Non-pigmented ciliary epithelial cell (primary cell): ENCODE data around the gene DCD.
"Not testable (repeated sequence)": the region's sequence is repeated elsewhere in the genome, so short reads cannot be mapped to it uniquely, and the experiment has no call there.

Experiments
- DNase-seq: peaks from one replicate; pipeline ENCODE4 v3.0.0-alpha.2; 2010; ENCODE audit warnings: low read depth

DCD gene

DNA sequence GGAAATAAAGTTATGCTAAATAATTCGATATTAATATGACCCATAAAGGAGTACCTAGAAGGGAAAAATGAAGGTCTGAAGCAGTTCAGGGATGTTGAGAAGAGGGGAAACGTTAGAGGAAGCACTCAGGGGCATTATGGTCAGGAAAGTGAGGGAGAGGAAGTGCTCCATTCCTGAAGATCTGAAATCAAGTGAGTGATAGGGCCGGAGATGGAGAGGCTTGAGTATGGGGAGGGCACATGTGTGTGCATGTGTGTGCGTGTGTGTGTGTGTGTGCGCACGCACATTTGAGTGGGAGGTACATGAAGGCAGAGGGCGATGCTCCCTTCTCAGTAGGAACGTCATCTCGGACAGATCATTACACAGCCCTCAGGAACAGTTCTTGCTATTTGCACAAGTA is 4.9 kb upstream of the DCD start:
- no peak for DNase-seq

DNA sequence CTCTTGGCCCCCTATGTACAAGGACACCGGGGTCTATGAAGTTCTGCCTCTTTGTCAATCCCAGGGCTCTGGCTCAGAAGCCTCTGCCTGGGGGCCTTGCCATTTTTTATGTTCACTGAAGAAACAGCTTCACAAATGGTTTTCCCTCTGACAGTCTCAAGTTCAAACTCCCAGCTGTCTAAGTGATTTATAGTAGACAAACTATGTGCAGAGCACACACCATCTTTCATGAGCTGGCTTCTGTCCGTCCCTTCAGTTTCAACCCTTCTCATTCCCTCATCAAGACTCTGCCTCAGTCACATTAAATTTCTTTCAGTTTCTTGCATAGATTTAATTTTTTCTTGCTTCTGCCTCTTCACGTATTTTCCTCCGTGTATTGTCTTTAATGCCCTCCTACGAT is 2.7 kb upstream of the DCD start:
- DNase-seq, result no peak

DNA sequence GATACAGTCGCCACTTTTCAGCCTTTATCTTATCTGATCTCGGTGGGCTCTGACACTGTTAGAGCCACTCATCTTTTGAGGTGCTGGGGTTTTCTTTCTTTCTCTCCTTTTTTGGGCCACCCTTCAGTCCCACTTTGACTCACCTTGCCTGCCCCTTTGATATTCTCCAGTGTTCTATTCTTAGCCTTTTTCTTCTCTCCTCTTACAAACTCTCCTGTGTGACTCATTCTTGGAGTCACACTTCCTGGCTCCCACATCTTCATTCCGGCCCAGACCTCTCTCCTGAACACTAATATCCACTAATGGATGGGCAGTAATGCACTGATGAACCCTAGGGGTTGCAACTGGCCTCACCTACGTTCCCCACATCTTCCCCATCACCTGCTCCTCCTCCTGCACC is 2.2 kb upstream of the DCD start:
- DNase-seq, result no peak

DNA sequence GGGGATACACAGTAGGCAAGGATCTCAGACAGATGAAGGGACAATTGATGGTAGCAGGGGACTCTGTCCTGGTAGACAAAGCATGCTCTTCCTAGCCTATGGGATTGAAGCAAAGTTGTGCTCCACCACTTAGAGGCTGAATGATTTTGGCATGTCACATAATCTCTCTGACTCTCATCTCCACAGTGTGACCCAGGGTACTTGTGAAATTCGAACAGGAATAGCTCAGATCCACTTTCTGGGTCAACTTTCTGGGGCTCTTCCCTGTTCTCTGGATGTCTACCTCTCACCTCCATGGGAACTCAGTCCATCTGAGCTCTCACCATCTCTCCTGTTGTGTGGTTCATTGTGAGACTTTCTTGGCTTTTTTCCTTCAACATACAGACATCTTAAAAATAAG is 1.7 kb upstream of the DCD start:
- no peak for DNase-seq

DNA sequence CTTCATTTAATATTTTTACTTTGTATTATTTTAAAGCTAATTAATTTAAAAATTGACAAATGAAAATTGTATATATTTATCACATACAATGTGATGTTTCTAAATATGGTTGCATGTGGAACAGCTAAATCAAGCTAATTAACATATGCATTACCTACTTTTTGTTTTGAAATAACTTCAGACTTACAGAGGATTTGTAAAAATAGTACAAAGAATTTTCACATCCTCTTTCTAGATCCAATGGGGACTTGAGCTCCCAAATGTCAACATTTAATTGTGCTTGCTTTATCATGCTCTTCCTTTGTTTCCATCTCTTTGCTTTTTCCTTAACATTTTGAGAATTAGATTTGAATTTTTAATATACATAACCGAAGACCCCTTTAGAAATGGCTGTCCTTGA is 6.6 kb downstream of the DCD start:
- DNase-seq, result no peak

DNA sequence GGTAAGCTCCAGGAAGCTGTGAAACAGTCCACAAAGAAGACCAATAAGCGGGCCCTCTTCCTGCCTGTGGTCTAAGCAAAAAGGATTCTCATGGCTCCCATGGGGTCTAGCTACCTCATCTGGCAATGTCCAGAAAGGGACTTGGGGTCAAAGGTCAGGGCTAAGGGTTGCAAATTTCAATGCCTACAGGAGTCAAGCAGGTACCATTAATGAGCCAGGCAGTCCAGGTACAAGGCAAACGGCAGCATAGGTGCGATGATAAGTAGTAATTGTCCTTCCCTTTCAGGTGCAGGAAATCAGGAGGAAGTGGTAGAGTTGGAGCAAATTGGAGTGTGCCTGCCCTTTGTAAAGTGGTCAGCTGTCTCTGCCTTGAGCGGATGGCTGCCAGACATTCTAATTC is 7.1 kb downstream of the DCD start:
- no peak for DNase-seq

DNA sequence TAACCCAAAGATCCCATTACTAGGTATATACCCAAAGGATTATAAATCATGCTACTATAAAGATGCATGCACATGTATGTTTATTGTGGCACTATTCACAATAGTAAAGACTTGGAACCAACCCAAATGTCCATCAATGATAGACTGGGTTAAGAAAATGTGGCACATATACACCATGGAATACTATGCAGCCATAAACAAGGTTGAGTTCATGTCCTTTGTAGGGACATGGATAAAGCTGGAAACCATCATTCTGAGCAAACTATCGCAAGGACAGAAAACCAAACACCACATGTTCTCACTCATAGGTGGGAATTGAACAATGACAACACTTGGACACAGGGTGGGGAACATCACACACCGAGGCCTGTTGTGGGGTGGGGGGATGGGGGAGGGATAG is 9.1 kb downstream of the DCD start:
- not testable (repeated sequence) for DNase-seq

DNA sequence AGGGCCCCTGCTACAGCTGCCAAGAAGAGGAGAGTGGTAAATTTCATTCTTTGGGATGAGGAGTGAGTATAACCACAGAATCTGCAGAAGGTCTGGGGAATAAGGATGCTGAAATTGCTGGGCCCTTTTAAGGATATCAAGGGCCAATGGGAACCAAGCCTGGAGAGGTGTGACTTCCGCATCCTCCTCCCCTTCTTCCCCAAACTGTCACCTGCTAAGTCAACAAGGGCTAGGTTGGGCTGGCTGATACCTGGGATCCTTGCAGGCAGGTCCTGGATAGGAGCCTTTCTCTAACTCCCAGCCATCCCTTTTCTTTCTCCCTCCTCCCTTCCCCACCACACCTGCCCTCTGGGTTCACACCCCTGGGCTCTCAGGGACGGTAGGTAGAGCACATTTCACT is 13.4 kb downstream of the DCD start, which contains the start of gene LACRT:
Gene LACRT, minus strand, starts transcription at position 101 of the 400 bp plus-strand sequence. Its CDS starts 54 bp downstream, at position 47.
- no peak for DNase-seq

DNA sequence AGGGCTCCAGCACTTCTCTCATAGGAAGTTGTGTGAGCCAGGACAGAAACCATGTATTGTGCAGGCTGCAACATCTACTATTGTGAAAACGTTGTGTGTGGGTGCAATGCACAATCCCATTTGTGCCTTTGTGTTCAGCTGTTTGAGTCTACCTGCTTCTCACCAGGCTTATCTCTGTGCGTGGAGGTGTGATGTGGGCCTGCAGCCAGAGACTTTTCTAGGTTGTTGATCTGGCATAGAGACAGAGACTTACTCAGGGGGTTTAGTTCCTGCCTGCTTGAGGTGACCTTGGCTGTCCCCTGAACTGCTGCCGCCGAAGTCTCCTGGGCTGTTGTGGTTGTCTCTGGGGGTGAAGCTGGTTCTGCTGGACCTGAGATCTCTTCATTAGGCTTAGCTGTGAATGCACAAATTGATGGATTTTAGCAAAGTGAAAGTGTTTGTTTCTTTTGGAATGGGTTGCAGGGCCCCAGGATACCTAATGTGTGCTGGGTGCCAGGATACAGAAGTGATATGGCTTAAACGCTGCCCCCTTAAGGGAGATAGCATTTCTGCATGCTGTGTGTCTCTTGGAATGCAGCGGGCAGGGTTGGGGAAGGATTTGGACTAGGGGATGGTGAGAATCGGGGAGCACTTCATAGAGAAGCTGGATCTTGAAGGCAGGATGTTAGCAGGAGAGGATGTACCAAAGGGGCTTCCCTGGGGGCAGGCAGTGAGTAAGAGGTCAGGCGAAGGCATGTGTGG is 16.0 kb downstream of the DCD start:
- DNase-seq, result no peak

DNA sequence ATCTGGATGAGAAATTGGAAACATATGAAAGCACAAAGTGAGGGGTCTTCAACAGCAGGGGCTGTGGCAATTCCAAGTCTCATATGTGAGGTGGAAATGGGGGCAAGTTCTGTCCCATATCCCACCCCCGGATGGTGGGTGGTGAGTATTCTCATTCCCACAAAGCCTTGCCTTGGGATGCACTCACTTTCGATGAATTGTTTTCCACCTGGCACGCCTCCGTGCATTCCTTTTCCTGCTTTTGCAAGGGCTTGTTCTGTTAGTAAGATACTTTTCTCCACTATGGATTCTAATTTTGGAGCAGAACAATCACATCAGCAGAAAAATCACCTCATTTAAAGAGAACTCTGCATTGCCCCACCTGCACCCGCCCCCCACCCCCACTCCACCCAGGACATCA is 16.6 kb downstream of the DCD start:
- no peak for DNase-seq

DNA sequence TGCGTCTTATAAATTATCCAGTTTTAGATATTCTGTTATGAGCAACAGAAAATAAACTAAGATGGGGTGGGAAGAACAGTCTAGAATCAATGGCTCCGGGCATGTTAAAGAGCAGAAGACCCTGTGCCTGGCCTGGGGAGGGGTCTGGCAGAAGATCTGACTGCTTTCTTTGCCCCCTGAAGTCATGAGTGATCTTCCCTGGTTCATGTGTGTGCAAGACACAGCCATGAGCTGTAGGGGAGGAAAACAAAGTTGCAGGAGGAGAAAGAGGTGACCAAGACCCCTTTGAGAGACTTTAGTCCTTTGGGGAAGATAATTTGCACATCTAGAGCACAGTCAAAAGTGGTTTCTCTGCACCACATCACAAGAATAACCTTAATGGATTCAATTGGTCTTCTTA is 18.2 kb downstream of the DCD start:
- no peak for DNase-seq

DNA sequence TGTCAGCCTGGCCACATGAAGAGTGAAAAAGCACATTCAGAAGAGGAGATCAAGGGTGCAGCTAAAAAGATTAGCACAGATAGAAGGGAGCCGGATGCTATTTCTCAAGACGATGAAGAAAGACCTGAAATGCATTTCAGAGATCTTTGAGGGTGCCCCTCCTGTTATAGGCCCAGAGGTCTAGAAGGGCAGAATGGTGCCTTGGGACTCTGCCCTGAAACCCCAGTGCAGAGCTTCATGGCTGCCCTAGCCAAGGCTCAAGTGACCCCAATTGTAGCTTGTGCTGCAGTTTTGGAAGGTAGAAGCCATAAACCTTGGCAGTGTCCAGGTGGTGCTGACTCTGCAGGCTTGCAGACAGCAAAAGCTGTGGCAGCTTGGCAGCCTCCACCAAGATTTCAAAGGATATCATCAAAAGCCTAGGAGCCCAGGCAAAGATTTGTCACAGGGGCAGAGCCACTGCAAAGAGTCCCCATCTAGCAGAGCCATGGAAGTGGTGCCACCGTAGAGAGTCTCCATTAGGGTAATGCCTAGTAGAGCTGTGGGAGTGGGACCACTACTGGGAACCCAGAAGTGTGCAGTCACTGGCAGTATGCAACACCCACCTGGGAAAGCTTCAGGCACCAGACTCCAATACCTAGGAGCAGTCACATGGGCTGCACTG is 19.8 kb downstream of the DCD start:
- DNase-seq, result no peak

DNA sequence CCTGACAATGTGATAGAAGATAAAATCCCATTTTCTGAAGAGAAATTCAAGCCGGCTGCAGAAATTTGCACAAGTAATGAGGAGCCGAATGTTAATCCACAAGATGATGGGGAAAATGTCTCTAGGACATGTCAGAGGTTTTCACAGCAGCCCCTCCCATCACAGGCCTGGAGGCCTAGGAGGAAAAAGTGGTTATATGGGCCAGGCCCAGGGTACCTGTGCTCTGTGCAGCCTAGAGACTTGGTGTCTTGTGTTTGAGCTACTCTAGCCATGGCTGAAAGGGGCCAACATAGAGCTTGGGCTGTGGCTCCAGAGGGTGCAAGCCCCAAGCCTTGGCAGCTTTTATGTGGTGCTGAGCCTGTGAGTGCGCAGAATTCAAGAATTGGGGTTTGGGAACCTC is 20.9 kb downstream of the DCD start:
- no peak for DNase-seq

DNA sequence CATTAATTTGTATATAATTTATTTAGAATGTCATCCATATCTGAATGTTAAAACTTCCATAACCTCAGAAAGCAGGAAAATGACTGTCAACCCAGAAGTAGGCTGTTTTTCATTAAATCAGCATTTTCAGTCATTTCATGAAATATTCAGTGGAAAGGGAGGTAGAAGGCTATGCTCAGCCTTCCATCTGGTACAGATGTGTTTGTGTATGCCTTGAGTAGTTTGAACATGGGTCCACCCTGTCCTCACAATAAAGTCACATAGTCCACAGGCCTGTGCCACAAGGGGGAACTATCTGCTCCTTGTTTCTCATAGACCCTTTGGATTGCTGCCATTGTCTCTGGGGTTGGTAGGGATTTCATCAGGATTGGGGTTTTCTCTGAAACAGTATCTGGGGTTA is 22.6 kb downstream of the DCD start:
- DNase-seq, result no peak

DNA sequence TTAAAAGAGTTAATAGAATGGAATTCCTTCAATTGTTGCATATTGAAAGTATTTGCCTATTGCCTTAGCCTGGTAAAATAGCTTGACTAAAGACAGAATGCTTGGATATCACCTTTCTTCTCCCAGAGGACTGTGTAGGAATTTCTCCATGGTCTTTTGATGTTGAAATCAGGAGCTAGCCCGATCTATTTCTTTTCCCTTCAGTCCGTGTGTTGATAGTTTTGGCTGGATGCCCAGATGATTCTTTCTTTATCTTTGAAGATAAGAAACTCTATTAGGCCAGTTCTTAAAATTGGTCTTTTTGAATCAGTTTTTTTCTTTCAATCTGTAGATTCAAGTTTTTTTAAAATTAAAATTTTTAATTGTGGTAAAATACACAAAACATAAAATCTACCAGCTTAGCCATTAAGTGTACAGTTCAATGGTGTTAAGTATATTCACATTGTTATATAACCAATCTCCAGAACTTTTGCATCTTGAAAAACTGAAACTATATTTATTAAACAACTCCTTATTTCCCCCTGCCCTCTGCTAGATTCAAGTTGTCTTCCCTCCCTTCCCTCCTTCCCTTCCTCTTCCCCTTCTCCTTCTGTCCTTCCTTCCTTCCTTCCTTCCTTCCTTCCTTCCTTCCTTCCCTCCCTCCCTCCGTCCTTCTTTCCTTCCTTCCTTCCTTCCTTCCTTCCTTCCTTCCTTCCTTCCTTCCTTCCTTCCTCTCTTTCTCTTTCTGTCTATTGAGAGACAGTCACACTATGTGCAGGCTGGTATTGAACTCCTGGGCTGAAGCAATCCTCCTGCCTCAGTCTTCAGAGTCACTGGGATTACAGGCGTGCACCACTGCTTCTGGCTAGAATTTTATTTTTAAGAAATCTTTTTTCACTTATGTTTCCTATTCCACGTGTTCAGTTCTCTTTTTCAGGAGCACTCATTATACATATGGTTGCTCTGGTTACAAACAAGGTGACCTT is 23.6 kb downstream of the DCD start:
- no peak for DNase-seq

DNA sequence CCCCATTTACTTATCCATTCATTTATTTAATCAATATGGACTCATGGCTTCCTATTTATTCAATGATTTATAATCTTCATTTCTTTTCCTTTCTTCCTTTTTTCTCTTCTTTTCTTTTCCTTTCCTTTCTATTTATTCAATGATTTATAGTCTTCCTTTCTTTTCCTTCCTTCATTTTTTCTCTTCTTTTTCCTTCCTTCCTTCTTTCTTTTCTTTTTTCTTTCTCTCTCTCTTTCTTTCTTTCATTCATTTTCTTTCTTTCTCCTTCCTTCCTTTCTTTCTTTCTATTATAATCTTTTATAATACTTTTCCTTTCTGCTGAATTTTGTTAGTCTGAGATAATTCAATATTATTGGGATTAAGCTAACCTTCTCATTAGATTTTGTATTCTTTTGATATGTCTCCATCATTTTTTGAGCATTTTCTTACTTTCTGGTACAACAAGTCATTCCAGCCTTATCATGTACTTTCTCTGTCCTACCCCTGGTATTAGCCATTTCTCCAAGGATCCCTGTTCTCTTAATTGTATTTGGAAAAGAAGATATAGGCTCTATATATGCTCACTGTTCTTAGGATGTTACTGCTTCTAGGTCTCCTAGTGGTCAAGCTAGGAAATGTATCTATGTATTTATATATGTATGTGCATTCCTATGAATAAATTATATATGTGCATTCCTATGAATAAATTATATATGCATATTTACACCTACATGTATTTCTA is 25.5 kb downstream of the DCD start:
- DNase-seq, result no peak

DNA sequence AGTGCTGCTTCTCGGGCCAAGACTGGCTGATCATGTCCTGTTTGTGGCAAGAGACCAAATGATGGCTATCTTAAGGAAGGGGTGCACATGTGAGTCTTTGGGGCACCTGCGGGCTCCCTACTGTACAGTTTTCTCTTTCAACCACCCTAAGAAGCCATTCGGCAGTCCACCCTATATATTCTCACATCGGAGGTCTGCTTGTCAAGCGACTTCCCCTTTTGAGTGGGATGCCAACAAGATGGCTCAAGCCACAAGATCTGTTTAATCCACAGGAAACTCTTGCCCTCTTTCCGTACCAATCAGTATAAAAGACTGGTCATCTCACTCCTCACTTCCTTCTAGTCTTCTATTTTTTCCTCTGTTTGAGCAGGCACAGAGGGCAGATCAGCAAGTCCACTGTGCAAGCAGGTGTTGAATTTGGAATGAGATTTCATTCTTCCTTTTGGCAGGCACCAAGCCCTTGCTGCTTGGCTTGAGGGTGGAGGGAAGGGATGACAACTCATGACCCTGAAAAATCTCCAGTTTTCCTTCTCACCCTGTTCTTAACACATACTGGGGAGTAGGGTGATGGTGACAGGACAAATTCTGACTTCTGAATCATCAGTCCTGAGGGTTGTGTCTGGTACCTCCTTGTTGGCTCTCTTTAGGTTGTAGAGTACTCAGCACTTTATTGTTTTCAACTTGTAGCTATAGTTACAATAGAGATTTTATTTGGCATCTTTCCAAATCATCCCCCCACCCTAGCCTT is 31.1 kb downstream of the DCD start:
- no peak for DNase-seq

DNA sequence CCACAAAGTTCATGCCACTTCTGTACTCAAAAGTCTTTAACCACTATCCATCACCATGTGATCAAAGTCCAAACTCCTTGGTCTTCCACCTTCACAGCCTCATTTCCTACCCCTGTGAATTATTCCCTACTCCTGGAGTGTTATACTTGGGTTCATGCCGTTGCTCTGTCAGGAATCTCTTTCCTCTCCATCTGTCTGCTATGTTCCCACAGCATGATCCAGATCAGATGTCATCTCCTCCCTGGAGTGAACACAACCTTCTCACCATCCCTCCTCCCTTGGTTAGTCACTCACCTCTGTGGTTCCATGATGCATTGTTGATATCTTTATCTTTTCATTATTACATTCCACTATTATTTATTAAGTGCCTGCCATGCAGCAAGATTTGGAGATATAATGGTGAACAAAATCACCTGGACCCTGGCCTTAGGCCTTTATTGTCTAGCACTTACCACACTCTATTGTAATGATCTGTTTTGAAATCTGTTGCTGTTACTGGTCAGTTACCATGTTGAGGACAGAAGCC is 35.9 kb downstream of the DCD start:
- no peak for DNase-seq

DNA sequence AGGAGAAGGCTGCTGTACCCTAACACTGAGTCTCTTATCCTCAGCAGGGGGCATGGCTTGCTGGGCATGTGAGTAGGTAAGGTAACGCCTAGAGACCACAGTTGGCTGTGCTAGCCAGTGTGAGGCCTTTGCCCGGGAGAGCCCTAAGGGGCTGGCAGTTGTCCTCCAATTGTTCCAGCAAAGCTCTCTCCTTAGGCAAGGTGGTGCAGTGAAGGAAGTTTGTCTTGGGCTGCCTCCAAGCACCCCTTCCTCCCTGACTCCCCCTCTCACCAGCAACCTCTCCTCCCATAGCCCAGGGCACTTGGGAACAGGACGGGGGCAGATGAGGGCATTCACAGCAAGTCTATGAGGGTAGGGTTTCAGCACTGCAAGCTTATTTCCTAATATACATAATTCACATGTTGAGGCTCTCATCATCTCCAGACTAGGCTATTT is 36.4 kb downstream of the DCD start:
- no peak for DNase-seq

DNA sequence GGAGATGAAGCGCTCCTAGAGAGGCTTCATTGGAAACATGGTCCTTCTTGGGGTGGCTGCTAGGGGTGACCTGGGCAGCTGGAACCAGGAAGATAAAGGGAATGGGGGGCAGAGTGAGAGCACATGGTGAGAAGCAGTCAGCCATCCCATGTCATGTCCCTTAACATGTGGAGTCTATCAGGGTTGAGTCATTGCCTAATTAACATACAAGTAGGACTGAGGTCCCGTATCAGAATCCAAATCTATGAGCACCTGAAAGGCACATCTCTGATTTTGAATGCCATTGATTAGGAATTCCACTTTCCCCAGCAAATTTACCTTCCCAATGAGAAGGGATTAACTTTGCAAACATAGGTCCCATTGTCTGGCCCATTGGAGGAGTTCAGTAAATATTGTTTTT is 39.4 kb downstream of the DCD start:
- no peak for DNase-seq

DNA sequence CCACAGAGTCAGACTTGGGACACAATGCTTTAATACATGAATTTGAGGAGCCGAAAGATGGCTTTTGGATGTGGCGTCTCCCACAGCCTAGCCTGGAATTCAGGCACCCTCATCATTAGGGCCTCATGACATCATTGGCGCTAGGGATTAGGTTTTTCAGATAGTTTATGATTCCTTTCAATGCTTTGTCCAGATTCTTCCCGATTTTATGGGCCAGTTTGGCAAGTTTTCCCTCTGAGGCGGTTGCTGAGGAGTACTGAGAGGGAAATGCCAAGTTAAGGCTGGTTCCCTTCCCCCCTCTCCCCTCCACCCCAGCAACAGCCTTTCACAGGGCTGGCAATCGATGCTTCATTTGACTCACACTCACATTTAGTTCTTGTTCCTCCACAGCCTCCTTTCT is 40.0 kb downstream of the DCD start:
- no peak for DNase-seq
